PFSK-1 (cell line): ENCODE results near the gene IAH1.

ENCODE experiments used
- POLR2AphosphoS5 ChIP-seq: IDR thresholded peaks from 2 replicates; pipeline ENCODE4 v1.6.1; 2012; ENCODE audit warnings: low read depth, mild to moderate bottlenecking, control low read depth, low read length, moderate library complexity
- TF ChIP-seq, protein P1 (sequence below), 2 experiments: IDR thresholded peaks; 2 replicates each; pipeline versions ENCODE4 v1.6.1 to v1.8.0; 2011 to 2012; ENCODE audit warnings: low read depth in 2 of 2, low read length in 2 of 2, control low read depth in 1 of 2, inconsistent platforms in 1 of 2, mild to moderate bottlenecking in 1 of 2, moderate library complexity in 1 of 2; ENCODE audit not compliant: insufficient read depth in 1 of 2

DNA sequence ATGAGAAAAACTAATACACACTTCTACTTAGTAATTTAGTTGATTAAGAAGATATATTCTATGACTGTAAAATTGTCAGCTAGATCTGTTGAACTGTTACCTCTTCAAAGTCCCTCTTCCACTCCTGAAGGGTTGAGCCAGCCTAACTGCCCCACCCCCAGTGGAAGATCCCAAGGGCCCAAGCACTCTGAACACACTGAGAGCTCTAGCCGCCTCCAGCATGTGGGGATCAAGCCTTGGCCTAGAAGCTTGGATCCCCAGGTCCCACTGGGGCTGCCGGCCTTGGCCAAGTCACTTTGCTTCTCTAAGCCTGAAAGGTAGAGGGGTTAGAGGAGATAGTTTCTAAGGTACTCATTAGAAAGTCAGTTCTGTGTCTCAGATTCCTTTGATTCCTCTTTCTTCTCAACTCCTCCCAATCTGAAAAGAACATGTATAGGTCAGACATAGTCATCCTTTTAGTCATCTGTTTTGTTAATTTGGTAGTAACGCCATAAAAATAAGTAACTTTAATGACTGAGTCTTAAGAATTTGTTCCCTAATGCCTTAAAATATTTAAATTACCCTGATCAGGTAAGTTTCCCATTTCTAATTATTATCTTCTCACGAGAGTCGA, 45.3 kb upstream of the IAH1 start:
- TF ChIP-seq, protein P1, sequence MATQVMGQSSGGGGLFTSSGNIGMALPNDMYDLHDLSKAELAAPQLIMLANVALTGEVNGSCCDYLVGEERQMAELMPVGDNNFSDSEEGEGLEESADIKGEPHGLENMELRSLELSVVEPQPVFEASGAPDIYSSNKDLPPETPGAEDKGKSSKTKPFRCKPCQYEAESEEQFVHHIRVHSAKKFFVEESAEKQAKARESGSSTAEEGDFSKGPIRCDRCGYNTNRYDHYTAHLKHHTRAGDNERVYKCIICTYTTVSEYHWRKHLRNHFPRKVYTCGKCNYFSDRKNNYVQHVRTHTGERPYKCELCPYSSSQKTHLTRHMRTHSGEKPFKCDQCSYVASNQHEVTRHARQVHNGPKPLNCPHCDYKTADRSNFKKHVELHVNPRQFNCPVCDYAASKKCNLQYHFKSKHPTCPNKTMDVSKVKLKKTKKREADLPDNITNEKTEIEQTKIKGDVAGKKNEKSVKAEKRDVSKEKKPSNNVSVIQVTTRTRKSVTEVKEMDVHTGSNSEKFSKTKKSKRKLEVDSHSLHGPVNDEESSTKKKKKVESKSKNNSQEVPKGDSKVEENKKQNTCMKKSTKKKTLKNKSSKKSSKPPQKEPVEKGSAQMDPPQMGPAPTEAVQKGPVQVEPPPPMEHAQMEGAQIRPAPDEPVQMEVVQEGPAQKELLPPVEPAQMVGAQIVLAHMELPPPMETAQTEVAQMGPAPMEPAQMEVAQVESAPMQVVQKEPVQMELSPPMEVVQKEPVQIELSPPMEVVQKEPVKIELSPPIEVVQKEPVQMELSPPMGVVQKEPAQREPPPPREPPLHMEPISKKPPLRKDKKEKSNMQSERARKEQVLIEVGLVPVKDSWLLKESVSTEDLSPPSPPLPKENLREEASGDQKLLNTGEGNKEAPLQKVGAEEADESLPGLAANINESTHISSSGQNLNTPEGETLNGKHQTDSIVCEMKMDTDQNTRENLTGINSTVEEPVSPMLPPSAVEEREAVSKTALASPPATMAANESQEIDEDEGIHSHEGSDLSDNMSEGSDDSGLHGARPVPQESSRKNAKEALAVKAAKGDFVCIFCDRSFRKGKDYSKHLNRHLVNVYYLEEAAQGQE (IDR thresholded peaks at IDR 0.05; ENCODE audit: insufficient read depth in 1 of 2, low read depth in 2 of 2, low read length in 2 of 2): no peak
- TF ChIP-seq POLR2AphosphoS5: no peak
